ENCODE results near the gene SDC3.

DNA sequence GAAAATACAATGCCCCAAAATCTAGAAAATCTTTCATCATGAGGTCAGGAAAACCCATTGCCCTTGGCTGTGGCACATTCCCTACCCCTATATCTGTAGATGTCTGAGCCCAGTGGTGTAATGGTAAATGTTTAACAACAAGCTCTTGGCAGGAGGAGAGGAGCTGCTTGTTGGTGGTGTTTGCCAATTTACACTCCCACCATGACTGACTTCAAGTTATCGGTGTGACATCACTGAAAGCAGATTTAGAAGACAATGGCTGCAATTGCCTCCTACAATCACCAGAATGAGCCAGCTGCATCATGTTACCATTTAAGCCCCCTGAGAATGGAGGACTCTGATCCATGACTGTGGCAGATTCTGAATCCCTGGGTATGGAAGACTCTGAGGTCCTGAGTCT lies 70.9 kb downstream of the SDC3 start:
- TF ChIP-seq, protein P1, sequence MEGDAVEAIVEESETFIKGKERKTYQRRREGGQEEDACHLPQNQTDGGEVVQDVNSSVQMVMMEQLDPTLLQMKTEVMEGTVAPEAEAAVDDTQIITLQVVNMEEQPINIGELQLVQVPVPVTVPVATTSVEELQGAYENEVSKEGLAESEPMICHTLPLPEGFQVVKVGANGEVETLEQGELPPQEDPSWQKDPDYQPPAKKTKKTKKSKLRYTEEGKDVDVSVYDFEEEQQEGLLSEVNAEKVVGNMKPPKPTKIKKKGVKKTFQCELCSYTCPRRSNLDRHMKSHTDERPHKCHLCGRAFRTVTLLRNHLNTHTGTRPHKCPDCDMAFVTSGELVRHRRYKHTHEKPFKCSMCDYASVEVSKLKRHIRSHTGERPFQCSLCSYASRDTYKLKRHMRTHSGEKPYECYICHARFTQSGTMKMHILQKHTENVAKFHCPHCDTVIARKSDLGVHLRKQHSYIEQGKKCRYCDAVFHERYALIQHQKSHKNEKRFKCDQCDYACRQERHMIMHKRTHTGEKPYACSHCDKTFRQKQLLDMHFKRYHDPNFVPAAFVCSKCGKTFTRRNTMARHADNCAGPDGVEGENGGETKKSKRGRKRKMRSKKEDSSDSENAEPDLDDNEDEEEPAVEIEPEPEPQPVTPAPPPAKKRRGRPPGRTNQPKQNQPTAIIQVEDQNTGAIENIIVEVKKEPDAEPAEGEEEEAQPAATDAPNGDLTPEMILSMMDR (IDR thresholded peaks at IDR 0.05; ENCODE audit: low read depth, low read length, poor library complexity, severe bottlenecking), result no peak
- no peak for TF ChIP-seq EZH2phosphoT487 (IDR thresholded peaks at IDR 0.05; ENCODE audit: borderline replicate concordance, low read length)
